GM12801 (cell line): Measurements from ENCODE around the gene ANKRD30B.

Source experiments
- TF ChIP-seq, protein P1 (sequence below): IDR thresholded peaks from one replicate; pipeline ENCODE4 v1.5.1; 2011; ENCODE audit warnings: control low read depth; ENCODE audit not compliant: insufficient read length; ENCODE audit errors: extremely low read depth

Gene ANKRD30B

DNA sequence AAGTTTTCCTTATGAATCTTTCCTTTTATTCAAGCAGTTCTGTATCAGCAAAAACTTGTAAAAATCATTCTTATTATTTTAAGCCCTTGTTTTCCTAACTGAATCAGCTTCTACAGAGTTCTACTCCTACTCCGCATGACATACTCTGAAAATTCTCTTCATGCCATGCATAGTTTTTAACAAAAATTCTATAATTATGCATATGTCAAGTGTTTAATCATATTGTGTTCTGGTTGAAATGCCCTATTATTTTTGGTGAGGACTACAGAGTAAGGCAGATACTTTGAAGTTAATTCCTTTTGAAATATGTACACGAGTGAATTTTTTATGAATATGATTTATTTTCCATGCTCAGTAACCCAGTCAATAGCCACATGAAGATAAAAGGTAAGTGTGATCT lies 28.8 kb downstream of the ANKRD30B start:
- TF ChIP-seq, protein P1, sequence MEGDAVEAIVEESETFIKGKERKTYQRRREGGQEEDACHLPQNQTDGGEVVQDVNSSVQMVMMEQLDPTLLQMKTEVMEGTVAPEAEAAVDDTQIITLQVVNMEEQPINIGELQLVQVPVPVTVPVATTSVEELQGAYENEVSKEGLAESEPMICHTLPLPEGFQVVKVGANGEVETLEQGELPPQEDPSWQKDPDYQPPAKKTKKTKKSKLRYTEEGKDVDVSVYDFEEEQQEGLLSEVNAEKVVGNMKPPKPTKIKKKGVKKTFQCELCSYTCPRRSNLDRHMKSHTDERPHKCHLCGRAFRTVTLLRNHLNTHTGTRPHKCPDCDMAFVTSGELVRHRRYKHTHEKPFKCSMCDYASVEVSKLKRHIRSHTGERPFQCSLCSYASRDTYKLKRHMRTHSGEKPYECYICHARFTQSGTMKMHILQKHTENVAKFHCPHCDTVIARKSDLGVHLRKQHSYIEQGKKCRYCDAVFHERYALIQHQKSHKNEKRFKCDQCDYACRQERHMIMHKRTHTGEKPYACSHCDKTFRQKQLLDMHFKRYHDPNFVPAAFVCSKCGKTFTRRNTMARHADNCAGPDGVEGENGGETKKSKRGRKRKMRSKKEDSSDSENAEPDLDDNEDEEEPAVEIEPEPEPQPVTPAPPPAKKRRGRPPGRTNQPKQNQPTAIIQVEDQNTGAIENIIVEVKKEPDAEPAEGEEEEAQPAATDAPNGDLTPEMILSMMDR: no peak

GRCh38 chr18:14781671-14782070 lies 33.7 kb downstream of the ANKRD30B start:
- TF ChIP-seq, protein P1: no peak

GRCh38 chr18:14784133-14784532 lies 36.2 kb downstream of the ANKRD30B start:
- TF ChIP-seq, protein P1: no peak

- TF ChIP-seq, protein P1: no peak
These were observed 152.5 kb downstream of the ANKRD30B start for GRCh38 chr18:14900435-14900834.
